Measurements from ENCODE around the gene NR3C2. TPM values are rescaled to one million over a fixed set of nuclear protein-coding genes. Genes with fewer than 3 reads are reported as not detected.

Gene NR3C2
- total and polyA plus RNA-seq, 2 of the 4 experiments (the other 2 are of a cell fraction) = 1.1 to 2.3 TPM

GRCh38 chr4:148211533-148211932, 230.7 kb downstream of the NR3C2 start:
- no CpG with 5 or more reads among the region's 3 CpGs for WGBS, 2 experiments (ENCODE audit: extremely low coverage in 2 of 2, insufficient read length in 1 of 2)
- H3K56ac ChIP-seq (ENCODE audit: extremely low read depth, insufficient read depth, low read length) = no peak overlapping the region
- no peak overlapping the region for H2BK5ac ChIP-seq (ENCODE audit: low read depth, low read length, poor library complexity, severe bottlenecking)
- no peak overlapping the region for H3K18ac ChIP-seq (ENCODE audit: low read depth, low read length)
- no peak overlapping the region for H3K4me2 ChIP-seq (ENCODE audit: low read depth, low read length)
- no peaks in the 10 kb centered on the region for H3K9me1 ChIP-seq (ENCODE audit: insufficient read depth, low read length)
- H2BK120ac ChIP-seq (ENCODE audit: low read depth, low read length) = no peak overlapping the region
- no peak overlapping the region for H3K23ac ChIP-seq (ENCODE audit: low read depth, low read length)
- no peak overlapping the region for H4K8ac ChIP-seq (ENCODE audit: low read depth in 2 of 2, low read length in 2 of 2)
- H3K4me1 ChIP-seq (ENCODE audit: control insufficient read depth, insufficient read depth, low read length) = no peaks in the 10 kb centered on the region
- H2BK15ac ChIP-seq (ENCODE audit: low read depth, low read length) = no peak overlapping the region
- H3K14ac ChIP-seq (replicated peaks; ENCODE audit: low read depth, low read length) = no peak overlapping the region
- H2AK5ac ChIP-seq (ENCODE audit: low read depth, low read length) = no peak overlapping the region
- ChIA-PET POLR2A (ENCODE audit: unreplicated experiment) (no interaction called here), CTCF (no interaction called here)
- H4K5ac ChIP-seq (ENCODE audit: low read depth, low read length) = no peak overlapping the region
- intact Hi-C loops (cut with micrococcal nuclease) = no loop called here
- DNase-seq = no peak
- no peak overlapping the region for H3K9ac ChIP-seq (ENCODE audit: low read depth, low read length)
- H4K91ac ChIP-seq (ENCODE audit: insufficient read depth, low read depth, low read length) = no peak overlapping the region
- no TSS peak for BruUV-seq (replicated peaks)
- no peak overlapping the region for H3K4ac ChIP-seq (ENCODE audit: low read depth, low read length)
- dilution Hi-C loops (cut with HindIII; ENCODE audit: low sequenced_read_pairs, unreplicated experiment) = no loop called here
- H2AK9ac ChIP-seq (replicated peaks; ENCODE audit: low read depth, low read length, poor library complexity) = no peak overlapping the region
- no peak overlapping the region for H3K27ac ChIP-seq (ENCODE audit: insufficient read depth, low read length)
- no peaks in the 10 kb centered on the region for H3K27me3 ChIP-seq (ENCODE audit: control insufficient read depth, insufficient read depth, low read length)
- TF ChIP-seq MAFK (IDR thresholded peaks at IDR 0.05; ENCODE audit: low read depth, low read length) (no peak), NFE2L2 (IDR thresholded peaks at IDR 0.05; ENCODE audit: low read depth, low read length) (no peak), USF2 (IDR thresholded peaks at IDR 0.05; ENCODE audit: low read depth, low read length) (no peak), CHD1 (IDR thresholded peaks at IDR 0.05; ENCODE audit: low read depth, low read length) (no peak), FOS (IDR thresholded peaks at IDR 0.05; ENCODE audit: low read depth, low read length) (no peak), RFX5 (IDR thresholded peaks at IDR 0.05; ENCODE audit: low read depth, low read length) (no peak), ELK1 (IDR thresholded peaks at IDR 0.05; ENCODE audit: borderline replicate concordance, low read depth, low read length) (no peak), CTCF (conservative IDR thresholded peaks at IDR 0.05; ENCODE audit: low read depth, low read length) (no peak), RCOR1 (IDR thresholded peaks at IDR 0.05; ENCODE audit: insufficient replicate concordance, low read length) (no peak), SMC3 (IDR thresholded peaks at IDR 0.05; ENCODE audit: low read depth, low read length) (no peak), CEBPB (IDR thresholded peaks at IDR 0.05; ENCODE audit: low read depth, low read length) (no peak), BHLHE40 (IDR thresholded peaks at IDR 0.05; ENCODE audit: low read depth, low read length) (no peak), MAZ (IDR thresholded peaks at IDR 0.05; ENCODE audit: borderline replicate concordance, low read depth, low read length) (no peak)
- no peaks in the 10 kb centered on the region for H3K36me3 ChIP-seq (ENCODE audit: control insufficient read depth, insufficient read depth, low read length)
- no peak for ATAC-seq (ENCODE audit: low read depth)
- no peak overlapping the region for H3K4me3 ChIP-seq (ENCODE audit: insufficient read depth, low read depth, low read length)
- no peak overlapping the region for H2AFZ ChIP-seq (replicated peaks; ENCODE audit: low read length, poor library complexity)
- no peaks in the 10 kb centered on the region for H4K20me1 ChIP-seq (ENCODE audit: insufficient read depth, low read length)
- H3K9me3 ChIP-seq (ENCODE audit: control insufficient read depth, insufficient read depth, low read length) = no peaks in the 10 kb centered on the region
- in situ Hi-C loops (cut with MboI; ENCODE audit: low sequenced_read_pairs) = no loop called here
- no peak overlapping the region for H2BK20ac ChIP-seq (ENCODE audit: low read depth, low read length)
- no peaks in the 10 kb centered on the region for H3K79me1 ChIP-seq (ENCODE audit: low read depth in 1 of 2, low read length in 2 of 2)

Data from IMR-90 (cell line).